HG03432 (cell line): ENCODE data around the gene PLEKHB2.
"Not testable (repeated sequence)": the region's sequence is repeated elsewhere in the genome, so short reads cannot be mapped to it uniquely, and the experiment has no call there.

Experiments used
- ATAC-seq: cut with Tn5 transposase; IDR thresholded peaks from one replicate; pipeline ENCODE4 v1.9.1; 2021; ENCODE audit warnings: mild to moderate bottlenecking, moderate library complexity; ENCODE audit not compliant: unreplicated experiment

The PLEKHB2 gene, protein sequence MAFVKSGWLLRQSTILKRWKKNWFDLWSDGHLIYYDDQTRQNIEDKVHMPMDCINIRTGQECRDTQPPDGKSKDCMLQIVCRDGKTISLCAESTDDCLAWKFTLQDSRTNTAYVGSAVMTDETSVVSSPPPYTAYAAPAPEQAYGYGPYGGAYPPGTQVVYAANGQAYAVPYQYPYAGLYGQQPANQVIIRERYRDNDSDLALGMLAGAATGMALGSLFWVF

DNA sequence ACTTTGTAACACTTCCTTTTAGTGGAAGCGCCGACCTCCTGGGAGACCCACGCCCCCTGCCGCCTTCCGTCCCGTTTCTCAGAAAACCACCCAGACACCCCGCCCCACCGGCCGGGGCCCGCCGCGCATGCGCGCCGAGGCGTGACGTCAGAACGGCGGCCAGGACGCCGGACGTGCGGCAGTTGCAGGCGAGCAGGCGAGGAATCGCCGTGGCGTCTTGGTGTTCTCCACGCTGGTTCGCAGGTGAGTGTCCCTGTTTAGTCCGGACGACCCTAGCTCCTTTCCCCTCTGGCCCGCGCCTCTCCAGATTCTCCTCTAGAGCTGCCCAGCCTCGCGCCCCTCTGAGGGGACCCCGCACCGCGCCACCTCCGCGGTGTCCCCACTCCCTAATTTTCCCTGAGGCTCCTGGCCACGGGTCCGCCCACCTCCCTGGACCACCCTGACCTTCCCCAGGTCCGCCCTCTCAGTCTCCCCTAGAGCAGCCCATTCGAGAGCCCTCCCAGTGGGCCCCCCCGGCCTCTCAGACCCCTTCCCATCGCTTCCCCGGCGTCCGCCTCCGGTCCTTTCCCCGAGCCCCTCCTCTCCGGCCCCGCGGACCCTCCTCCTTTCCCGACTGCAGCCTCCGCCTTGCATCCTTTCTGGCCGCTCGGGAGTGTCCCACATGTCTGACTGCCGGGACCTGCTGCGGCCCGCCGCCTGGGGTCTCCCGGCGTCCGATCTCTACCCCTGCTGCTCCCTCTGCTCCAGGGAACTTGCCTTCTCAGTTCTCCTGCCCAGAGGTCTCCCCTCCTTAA is at the start of gene PLEKHB2:
TSS of gene PLEKHB2 (plus strand) at position 181 of the 794 bp plus-strand sequence. CDS start 15,606 bp downstream, outside the sequence.
- ATAC-seq: peak; percentile 85

DNA sequence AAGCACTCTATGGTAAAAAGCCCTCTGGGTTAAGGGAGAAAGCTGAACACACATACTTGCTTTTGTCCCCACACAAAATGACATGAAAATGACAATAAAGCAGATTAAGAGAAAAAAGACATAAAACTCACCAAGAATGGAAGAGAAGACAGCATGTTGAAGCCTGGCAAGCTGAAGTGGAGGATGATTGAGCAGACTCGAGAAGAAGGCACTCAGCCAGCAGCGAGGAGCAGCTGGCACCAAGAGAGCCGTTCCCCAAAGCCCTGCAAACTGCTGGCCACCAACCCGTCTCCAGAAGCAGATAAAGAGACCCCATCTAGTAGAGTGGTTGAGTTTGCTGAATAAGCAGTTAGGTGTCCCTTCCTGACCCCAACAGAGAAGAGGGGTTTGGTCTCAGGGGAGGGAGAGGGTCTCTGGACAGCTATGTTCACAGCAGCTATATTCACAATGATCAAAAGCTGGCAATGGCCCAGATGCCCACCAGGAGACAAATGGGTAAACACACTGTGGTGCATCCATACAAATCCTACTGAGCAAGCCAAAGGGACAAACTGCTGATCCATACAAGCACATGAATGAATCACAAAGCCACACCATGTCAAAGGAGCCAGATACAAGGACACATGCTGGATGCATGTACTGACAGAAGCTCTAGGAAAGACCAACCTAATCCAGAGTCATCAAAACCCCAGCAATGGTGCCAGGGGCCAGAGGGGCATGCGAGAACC is 48.8 kb upstream of the PLEKHB2 start:
- ATAC-seq: no peak

DNA sequence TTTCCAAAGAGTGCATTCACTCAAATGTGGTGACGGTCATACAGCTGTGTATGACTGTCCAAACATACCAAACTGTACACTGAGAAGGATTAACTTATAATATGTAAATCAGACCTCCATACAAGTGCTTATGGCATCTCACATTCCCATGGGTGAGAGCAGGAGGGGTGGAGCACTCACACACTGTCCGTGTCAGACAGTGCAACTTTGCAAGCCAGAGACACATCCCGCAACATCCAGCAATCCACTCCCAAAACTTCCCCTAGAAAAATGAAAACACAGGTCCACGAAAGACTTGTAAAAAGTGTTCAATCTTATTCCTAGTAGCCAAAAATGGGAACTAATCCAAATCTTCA is 48.2 kb upstream of the PLEKHB2 start:
- no peak for ATAC-seq

DNA sequence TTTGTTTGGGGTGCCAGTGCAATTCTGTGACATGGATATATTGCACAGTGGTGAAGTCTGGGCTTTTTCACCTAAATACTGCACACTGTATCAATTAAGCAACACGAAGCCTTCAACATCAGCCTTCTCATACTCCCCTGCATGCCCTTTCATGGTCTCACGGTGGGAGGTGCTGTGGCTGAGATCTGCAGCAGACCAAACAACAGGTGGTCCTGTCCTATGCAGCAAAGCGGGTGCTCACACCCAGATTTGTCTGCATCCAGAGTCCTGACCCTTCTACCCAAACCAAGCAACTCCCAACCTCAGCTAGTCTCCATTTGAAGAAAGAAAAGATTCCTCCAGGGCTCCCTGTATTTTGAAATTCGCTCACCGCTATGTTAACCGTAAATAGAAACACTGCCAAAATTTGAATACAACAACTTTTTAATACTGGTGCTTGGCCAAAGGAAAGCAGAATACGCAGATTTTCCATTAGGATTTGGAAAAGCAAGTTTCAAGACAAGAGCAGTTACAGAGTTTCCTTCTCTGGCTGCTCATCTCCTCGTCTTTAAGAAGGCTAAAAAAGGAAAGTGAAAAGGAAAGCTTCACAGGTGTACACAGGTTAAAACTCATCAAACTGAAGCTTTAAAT is 46.8 kb upstream of the PLEKHB2 start:
- no peak for ATAC-seq

DNA sequence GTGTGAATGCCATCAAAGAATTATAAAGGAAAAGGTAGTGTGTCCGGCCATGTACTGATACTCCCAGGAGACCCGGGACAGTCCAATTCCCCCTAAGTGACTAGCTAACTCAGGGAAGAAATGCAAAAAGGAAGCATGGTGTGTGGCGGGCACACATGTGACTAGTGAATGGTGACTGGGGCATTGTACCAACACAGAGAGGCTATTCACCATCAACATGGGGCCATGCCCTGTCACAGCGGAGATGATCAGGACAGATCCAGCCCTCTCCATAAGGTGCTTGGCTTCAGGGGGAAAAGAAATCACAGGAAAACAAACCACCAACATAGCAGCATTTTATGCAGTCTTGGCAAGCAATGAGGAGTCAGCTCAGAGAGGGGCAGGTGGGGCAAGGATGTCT is 46.2 kb upstream of the PLEKHB2 start:
- ATAC-seq: no peak

DNA sequence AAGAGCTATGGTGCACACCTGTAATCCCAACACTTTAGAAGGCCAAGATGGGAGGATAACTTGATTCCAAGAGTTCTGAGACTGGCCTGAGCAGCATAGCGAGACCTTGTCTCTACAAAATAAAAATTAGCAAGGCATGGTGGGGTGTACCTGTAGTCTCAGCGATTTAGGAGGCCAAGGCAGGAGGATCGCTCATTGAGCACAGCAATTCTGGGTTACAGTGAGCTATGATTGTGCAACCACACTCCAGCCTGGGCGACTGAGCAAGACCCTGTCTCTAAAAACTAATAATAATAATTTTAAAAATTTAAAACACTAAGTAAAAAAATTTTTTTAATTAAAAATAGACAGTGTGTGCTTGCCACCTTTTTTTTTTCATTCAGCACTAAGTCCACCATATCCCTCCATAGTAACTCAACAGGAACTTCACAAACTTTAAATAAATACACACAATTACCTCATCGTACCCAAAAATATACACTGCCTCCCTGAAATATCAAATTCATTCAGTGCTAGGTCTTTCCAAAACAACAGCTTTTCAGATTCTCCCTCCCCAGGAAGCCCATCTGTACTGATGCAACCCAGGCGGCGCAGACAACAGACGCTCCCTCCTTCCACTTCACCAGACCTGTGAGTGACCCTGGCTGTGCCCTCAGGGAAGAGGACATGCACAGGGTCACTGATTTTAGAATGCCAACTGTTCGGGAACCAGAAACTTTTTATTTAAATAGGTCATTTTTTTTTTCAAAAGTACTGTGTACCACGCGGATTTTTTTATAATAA is 41.4 kb upstream of the PLEKHB2 start:
- ATAC-seq: no peak

DNA sequence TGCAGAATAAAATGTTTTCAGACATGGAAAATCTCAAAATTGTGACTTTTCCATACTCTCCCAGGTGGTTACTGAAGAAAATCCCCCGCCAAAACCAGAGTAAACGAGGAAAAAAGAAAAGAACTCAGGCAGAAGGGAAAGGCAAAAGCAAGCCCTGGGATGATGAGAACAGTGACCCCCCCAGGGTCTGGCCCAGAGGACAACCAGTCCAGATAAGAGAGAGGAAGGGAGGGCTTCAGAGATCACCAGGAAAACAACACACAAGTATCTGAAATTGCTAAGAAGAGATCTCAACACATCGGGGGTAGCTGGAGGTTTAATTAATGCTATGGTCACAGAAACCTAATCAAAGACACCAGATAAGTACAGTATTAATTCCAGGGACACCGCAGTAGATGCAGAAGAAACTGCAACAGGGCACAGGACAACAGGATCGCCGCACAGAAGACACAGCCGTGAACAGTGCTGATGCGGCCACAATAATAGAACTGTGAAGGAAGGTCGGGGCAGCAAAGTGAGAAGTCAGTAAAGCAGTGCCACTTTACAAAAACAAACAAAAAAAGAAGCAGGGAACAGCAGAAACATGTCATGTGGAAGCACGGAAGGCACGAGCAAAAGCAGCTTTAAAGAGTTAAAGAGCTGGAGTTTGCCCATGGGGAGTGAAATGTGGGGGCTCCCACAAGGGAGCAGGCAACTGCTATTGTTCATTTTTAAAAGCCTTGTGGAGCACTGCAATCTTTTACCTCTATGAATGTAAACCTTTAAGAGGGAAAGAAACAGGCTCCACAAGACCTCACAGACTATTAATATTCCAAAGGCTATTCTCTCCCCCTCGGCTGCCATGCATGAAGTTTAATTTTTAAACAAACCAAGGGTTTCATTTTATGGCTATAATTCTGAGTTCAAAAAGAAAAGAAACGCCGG is 40.3 kb upstream of the PLEKHB2 start:
- ATAC-seq: no peak

DNA sequence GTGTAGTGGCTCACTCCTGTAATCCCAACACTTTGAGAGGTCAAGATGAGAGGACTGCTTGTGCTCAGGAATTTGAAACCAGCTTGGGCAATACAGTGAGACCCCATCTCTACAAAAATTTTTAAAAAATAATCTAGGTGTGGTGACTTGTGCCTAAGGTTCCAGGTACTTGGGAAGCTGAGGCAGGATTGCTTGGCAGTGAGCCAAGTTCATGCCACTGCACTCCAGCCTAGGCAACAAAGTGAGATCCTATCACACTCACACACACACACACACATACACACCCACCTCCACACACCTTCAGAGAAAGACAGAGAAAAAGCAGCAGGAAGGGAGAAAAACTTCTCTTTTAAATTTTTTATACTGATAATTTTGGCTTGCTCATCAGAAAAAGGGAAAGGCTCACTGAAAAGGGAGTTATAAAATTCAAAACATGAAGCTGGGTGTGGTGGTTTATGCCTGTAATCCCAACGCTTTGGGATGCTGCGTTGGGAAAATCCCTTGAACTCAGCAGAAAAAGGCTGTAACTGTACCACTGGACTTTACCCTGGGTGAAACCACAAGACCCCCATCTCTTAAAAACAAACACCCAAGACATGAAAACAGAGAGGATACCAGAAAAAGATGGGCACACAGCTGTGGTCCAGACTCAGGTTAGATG is 37.5 kb upstream of the PLEKHB2 start:
- ATAC-seq: no peak

DNA sequence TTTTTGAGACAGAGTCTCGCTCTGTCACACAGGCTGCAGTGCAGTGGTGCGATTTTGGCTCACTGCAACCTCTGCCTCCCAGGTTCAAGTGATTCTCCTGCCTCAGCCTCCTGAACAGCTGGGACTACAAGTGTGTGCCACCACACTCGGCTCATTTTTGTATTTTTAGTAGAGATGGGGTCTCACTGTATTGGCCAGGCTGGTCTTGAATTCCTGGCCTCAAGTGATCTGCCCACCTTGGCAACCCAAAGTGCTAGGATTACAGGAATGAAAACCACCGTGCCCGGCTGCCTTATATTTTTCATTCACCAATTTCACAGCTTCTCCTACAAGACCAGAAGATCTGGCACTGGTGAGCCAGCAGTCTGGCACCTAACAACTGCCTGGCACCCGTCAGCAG is 37.0 kb upstream of the PLEKHB2 start:
- not testable (repeated sequence) for ATAC-seq

DNA sequence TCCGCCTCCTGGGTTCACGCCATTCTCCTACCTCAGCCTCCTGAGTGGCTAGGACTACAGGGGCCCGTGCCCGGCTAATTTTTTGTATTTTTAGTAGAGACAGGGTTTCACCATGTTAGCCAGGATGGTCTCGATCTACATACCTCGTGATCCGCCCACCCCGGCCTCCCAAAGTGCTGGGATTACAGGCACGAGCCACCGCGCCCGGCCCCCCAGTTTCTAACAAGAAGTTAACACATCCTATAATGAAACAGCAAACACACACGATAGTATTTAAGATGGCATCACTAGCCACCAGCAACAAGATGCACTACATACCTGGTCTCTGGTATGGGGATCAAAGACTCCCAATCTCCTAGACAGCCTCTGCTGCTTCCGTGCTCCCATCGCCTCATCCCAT is 29.6 kb upstream of the PLEKHB2 start:
- not testable (repeated sequence) for ATAC-seq

DNA sequence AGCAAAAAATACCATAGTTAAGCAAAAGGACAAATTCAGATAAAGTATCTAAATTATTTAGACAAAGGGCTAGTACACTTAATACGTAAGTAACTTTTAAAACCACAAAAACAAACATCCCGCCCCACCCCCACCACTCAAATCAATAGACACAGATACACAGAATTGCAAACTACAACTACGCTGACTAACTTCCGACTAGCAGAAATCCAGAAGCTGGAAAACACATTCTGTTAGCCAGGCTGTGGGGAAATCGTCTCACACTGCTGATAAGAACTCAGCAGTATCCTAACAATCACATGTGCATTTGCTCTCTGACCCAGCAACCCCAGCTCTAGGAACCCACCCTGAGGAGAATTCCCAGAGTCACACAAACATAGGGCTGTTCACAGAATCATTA is 28.4 kb upstream of the PLEKHB2 start:
- ATAC-seq: no peak

DNA sequence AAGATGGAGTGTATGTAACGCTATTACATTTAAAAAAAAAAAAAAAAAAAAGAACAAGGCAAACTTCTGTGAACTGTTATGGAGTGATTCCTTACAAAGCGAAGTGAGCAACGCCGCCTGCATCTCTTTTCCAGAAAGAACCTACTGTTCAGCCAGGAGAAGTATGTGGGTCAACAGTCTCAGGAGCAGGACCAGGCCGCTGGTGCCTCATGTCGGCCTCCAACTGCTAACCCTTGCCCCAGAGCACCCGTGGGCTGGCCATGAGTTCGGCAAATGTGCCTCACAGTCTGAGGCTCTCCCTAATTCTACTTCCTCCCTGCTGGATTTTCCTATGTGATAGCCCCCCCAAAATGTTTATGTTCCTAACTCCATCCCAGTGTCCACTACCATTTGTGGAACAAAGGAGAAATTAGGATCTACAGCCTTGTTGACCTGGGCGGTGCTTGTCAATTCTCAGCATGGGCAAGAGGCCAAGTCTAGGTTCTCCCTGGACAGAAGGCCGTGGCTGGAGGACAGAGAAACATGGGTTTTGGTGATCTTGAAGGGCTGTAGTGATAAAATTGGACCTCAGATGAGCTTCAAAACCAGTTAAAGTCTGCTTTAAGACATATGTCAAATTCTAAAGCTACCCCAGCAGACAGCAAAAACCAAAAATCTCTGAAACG is 27.8 kb upstream of the PLEKHB2 start:
- no peak for ATAC-seq

DNA sequence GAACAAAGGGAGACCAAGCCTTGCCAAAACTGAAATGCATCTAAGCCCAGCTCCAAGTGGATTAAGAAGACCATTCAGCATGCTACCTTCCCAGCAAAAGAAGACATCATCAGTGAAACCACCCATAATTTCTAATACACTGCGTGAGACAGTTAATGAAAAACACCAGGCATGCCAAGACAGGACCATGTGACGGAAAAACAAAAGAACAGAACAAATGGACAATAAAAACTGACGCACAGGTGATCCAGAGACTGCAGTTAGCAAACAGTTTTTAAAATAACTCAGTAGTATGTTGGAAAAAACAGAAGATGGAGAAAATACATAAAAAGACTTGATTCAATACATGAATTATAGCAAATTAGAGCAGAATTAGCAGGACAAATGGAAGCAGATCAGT is 27.2 kb upstream of the PLEKHB2 start:
- no peak for ATAC-seq

DNA sequence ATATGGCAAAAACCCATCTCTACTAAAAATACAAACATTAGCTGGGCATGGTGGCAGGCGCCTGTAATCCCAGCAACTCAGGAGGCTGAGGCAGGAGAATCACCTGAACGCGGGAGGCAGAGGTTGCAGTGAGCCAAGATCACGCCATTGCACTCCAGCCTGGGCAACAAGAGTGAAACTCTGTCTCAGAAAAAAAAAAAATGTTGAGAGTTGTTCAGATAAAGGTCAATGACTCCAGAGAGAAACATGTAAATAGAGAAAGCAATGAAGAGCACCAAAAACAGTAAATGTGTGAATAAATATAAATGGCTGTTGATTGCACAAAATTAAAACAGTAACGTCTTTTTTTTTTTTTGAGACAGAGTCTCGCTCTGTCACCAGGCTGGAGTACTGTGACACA is 25.2 kb upstream of the PLEKHB2 start:
- not testable (repeated sequence) for ATAC-seq

DNA sequence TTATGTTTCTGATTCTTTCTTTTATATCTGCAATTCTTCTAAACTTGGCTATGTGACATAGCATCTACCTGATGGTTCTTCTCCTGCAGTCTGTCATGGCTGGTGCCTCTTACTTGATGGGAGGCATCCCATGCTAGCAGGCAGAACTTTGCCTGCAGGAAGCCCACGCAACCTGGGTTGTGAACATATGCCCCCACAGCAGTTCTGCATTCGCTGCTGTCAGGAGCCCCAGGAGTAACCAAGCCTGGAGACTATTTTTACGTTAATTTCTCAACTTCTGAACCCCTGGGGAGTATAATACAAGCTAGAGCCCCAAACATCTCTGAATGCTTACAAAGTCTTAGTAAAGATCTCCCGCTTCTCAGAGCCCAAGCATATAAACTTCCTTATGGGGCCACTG is 23.9 kb upstream of the PLEKHB2 start:
- ATAC-seq: no peak

DNA sequence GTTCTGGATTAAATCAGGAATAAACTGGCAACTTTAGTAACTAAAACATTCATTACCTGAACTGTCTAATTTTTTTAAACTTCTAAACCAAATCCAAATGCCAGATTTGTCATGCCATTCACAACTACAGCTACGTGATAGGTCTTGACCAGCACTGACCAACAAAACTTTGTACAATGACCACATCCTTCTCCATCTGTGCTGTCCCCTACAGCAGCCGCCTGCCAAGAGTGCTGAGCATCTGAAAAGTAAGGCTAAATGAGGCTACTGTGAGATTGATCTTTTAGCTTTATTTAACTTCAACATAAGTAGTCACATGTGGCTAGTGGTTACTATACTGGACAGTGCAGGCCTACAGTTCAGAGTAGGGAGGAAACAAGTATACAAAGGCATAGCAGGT is 19.5 kb upstream of the PLEKHB2 start:
- no peak for ATAC-seq

DNA sequence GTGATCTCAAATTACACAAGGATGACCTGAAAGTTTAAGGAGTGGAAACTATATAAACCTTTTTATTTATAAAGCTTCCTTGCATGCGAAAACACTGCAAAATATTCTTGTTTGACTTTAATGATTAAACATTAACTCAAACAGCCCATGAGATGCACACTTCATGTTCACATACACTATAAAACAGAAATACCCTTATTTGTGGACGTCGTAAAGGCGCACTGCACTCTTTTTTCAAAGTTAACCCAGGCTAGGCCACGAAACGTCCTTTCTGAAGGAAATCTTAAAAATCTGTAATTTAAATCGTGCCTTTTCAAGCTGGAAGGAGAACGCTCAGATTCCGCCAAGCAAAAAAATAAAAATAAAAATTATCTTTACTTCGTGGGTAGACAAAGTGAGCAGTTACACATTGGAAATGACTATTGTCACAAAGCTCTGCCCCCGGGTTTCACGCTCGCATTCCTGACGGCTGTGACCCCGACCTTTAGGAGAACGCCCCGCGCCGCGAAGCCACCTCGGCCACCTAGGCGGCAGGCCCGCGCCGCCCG is 12.6 kb upstream of the PLEKHB2 start:
- ATAC-seq: no peak

DNA sequence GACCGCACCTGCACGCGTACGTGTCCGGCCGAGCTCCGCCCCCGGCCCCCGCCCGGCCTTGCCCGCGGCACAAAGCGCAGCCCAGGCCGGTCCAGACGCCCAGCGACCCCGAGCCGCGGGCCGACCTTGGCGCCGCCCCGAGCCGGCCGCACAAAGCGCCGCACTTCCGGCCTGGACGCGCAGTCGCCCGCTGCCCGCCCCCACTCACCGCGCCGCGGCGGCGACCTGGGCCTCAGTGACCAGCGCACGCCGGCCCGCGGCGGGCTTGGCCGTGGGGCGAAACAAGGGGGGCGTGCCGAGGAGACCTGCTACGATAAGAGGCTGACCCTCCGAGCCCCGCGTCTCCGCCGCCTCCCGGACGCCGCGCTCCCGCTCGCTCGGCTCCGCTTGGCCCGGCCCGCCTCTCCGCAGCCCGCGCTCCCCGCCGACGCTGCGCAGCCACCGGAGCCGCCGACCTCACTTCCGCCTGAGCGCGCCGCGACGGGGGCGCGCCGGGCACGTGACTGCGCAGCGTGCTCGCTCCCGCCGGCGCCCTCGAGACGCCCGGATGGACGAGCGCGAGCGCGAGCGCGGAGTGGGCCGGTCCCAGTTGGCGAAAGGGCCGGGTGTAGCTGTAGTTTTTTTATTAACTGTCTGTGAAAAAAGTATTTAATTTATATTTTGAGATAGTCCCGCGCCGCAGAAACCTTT is 12.0 kb upstream of the PLEKHB2 start, which contains the start of gene FAM168B:
TSS of gene FAM168B (minus strand) at position 455 of the 690 bp plus-strand sequence. CDS start 10,814 bp downstream, outside the sequence.
- ATAC-seq: peak; percentile 88
